DMS79 treated with DMSO at 0.1 percent for 48 hours (cell line): ENCODE measurements around the gene RAF1.

Experiments used
- DNase-seq: peaks from one replicate; lab custom pipeline; 2025; lab: John Stamatoyannopoulos, UW

The RAF1 gene

GRCh38 chr3:12591456-12591855 lies 72.5 kb downstream of the RAF1 start:
- DNase-seq = no peak

GRCh38 chr3:12590096-12590495 lies 73.8 kb downstream of the RAF1 start:
- no peak for DNase-seq

GRCh38 chr3:12588039-12589009 lies 75.6 kb downstream of the RAF1 start:
- peak; percentile 50 for DNase-seq

- DNase-seq = no peak
These were observed 77.5 kb downstream of the RAF1 start for GRCh38 chr3:12586403-12586802.

DNA sequence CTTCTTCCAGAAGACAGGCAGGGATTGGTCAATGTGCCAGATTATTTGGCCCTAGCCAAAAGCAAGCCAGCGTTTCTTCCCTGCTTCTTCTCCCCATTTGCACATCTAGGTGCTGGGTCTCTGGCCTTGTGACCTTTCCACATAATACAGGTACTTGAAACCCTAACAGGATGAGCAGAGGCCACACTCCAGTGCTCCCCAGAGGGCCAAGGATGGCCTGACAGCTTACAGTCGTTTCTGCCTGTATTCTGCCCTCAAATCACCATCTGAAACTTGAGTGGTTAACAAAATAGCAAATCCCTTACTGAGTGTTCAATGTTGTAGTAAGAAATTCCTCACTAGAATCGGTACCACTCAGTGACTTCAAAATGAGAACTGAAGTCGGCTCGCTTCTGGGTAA lies 77.9 kb downstream of the RAF1 start:
- no peak for DNase-seq

- no peak for DNase-seq
These were observed 78.7 kb downstream of the RAF1 start for GRCh38 chr3:12585181-12585580.

DNA sequence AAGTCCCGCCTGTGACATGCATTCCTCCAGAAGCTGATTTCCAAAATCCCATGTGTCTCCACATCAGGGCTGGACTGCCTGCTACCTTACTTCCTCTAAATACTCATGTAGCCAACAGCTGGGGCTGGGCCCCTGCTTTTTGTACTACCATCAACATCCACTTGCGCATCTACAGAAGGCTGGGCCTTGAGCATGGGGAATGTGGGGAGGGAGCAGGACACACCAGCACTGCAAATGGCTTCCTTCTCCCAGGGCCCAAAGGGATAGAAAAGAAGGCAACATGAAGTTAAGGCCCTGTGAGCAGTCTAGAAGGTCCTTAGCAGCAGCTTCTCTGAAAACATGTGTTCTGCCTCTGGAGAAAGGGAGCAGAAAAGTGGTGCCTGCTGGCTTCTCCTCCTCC lies 79.8 kb downstream of the RAF1 start:
- no peak for DNase-seq

- no peak for DNase-seq
These were observed 80.6 kb downstream of the RAF1 start for GRCh38 chr3:12583280-12583679.

GRCh38 chr3:12582730-12583129 lies 81.2 kb downstream of the RAF1 start:
- DNase-seq = no peak

GRCh38 chr3:12579905-12580304 lies 84.0 kb downstream of the RAF1 start:
- DNase-seq = no peak

DNA sequence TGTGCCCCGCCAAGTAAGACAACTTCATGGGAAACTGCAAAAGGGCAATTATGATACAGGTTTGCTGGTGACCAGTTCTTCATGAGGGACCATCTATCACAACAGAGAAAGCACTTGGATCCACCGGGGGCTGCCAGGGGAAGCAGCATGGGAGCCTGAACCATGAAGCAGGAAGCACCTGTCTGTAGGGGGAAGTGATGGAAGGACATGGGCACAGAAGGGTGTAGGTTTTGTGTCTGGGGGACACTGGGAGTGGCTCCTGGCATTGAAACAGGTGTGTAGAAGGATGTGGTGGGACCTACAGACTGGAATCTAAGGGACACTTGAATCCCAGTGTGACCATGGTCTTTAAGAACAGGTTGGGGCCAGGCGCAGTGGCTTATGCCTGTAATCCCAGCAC lies 84.5 kb downstream of the RAF1 start:
- DNase-seq = no peak

DNA sequence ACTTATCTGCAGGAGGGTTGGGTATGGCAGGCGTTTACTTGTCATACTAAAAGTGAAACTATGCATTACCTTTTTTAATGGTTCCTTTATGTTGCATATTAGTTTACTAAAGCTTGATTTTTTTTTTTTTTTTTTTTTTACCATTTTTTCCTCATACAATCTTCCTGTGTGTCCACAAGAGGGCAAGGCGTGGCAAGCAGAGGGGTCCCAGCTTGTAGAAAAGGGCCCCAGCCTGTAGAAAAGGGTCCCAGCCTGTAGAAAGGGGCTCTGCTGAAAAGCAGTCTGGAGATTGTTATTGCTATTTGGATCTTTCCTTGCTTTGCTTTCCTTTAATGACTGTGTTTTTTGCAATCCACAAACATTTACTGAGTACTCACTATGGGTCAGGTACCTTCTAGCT lies 85.2 kb downstream of the RAF1 start:
- DNase-seq = no peak

- no peak for DNase-seq
These were observed 86.5 kb downstream of the RAF1 start for GRCh38 chr3:12577379-12577778.

GRCh38 chr3:12574661-12575060 lies 89.3 kb downstream of the RAF1 start:
- no peak for DNase-seq

GRCh38 chr3:12574131-12574530 lies 89.8 kb downstream of the RAF1 start:
- DNase-seq = no peak

DNA sequence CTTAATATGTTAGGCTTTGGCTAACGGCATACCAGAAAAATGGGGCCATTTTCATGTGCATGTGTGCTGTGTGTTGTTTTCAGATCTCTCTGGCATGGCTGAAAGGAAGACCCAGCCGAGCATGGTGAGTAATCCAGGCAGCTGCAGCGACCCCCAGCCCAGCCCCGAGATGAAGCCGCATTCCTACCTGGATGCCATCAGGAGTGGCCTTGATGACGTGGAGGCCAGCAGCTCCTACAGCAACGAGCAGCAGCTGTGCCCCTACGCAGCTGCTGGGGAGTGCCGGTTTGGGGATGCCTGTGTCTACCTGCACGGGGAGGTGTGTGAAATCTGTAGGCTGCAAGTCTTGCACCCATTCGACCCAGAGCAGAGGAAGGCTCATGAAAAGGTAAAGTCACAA lies 91.9 kb downstream of the RAF1 start:
- no peak for DNase-seq

- no peak for DNase-seq
These were observed 94.1 kb downstream of the RAF1 start for GRCh38 chr3:12569836-12570235.

GRCh38 chr3:12568747-12569146 lies 95.2 kb downstream of the RAF1 start:
- DNase-seq = no peak

DNA sequence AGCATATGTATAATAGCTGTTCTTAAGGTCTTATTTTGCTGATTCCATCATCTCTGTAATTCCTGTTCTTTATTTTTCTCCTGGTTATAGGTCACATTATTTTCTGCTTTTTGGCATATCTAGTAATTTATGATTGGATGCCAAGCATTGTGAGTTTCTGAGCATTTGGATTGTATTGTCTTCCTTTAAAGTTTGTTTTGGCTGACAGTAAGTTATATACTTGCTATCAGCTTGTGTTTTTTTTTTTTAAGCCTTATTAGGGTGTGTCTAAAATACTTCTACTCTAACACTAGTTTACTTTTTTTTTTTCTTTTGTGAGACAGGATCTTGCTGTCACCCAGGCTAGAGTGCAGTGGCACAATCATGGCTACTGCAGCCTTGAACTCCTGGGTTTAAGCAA lies 96.9 kb downstream of the RAF1 start:
- DNase-seq = no peak

- no peak for DNase-seq
These were observed 101.5 kb downstream of the RAF1 start for GRCh38 chr3:12562451-12562850.

DNA sequence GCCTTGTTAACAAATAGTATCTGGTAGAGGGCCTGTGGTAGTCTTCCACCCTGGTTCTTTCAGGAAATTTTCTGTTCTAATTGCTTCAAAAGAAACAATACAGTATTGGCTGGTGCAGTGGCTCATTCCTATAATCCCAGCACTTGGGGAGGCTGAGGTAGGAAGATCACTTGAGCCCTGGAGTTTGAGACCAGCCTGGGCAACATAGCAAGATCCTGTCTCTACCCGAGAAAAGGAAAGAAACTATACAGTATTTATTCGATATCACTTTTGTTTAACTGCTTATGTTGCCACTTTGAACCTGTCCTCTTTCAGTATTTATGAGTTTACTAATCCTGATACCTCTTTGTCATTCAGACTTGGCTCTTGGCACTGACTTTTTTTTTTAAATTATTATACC lies 102.5 kb downstream of the RAF1 start:
- no peak for DNase-seq

GRCh38 chr3:12560505-12561190 lies 103.3 kb downstream of the RAF1 start:
- DNase-seq = no peak

GRCh38 chr3:12559520-12559919 lies 104.4 kb downstream of the RAF1 start:
- no peak for DNase-seq
